ENCODE results near the gene SPTLC3.

- TF ChIP-seq, protein P1, sequence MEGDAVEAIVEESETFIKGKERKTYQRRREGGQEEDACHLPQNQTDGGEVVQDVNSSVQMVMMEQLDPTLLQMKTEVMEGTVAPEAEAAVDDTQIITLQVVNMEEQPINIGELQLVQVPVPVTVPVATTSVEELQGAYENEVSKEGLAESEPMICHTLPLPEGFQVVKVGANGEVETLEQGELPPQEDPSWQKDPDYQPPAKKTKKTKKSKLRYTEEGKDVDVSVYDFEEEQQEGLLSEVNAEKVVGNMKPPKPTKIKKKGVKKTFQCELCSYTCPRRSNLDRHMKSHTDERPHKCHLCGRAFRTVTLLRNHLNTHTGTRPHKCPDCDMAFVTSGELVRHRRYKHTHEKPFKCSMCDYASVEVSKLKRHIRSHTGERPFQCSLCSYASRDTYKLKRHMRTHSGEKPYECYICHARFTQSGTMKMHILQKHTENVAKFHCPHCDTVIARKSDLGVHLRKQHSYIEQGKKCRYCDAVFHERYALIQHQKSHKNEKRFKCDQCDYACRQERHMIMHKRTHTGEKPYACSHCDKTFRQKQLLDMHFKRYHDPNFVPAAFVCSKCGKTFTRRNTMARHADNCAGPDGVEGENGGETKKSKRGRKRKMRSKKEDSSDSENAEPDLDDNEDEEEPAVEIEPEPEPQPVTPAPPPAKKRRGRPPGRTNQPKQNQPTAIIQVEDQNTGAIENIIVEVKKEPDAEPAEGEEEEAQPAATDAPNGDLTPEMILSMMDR (IDR thresholded peaks at IDR 0.05) = no peak
- no peak for TF ChIP-seq POLR2A (IDR thresholded peaks at IDR 0.05)
Observed at GRCh38 chr20:13139459-13140150, 130.8 kb downstream of the SPTLC3 start.

All from adrenal gland (tissue), 5 donors.